ENCODE measurements around the gene ZMYM2. TPM values are rescaled to one million over a fixed set of nuclear protein-coding genes. Genes with fewer than 3 reads are reported as not detected.

Gene ZMYM2
- total and polyA plus RNA-seq, 2 of the 13 experiments (the other 11 are each of a cell fraction or from before 2014, with no cell fraction given): 22.4 to 40.8 TPM

- Histone ChIP-seq H3K79me2 (ENCODE audit: insufficient read depth, low read length) (no peaks in the 10 kb centered on the region), H3K27ac (ENCODE audit: extremely low read length, insufficient read depth, low read length) (peak overlapping the region; percentile 96), H4K20me1 (ENCODE audit: insufficient read depth, low read length) (no peaks in the 10 kb centered on the region), H3K9me3 (ENCODE audit: low read length) (no peaks in the 10 kb centered on the region), H2AFZ (ENCODE audit: low read length) (no peak overlapping the region), H3K27me3 (ENCODE audit: control insufficient read depth in 1 of 2, insufficient read depth in 2 of 2, low read length in 2 of 2) (no peaks in the 10 kb centered on the region), H3K4me2 (ENCODE audit: low read depth, low read length) (peak overlapping the region; percentile 88), H3K36me3 (replicated peaks in 1 of 2; ENCODE audit: control insufficient read depth in 1 of 2, insufficient read depth in 2 of 2, low read length in 2 of 2) (no peaks in the 10 kb centered on the region), H3K4me3 (replicated peaks in 1 of 3; ENCODE audit: insufficient read depth in 1 of 3, low read depth in 2 of 3, low read length in 3 of 3) (peak overlapping the region; percentile 74 to 83 (median 79)), H3K4me1 (ENCODE audit: insufficient read depth, low read length) (peaks cover 33% of the 10 kb centered on the region), H3K9ac (ENCODE audit: insufficient read depth, low read depth, low read length) (peak overlapping the region; percentile 86)
- BruUV-seq (replicated peaks): TSS peak; percentile 83
- ATAC-seq (peak; percentile 92), FAIRE-seq (peak; percentile 60), DNase-seq (ENCODE audit: low spot score) (peak; percentile 53)
- in situ Hi-C loops (cut with HindIII; ENCODE audit: extremely low pct_ligation_motif_present, low pct_unique_long_range_greater_than_20kb) (no loop called here), intact Hi-C loops (cut with micrococcal nuclease; ENCODE audit: unreplicated experiment) (loop anchor here (1.0 kb wide), 2 partner anchors 8 to 35 kb away; no protein-coding TSS in a partner anchor)
- ChIA-PET POLR2A (interaction anchor here (0.7 to 1.5 kb wide), 5 partner anchors 9 to 56 kb away, joined by 3 to 7 read pairs (median 3); no protein-coding TSS in a partner anchor), CTCF (ENCODE audit: low intra/inter-chr PET ratio, low total read pairs) (interaction anchor here (1.4 kb wide), 1 partner anchor 36 kb away, joined by 8 read pairs; no protein-coding TSS in a partner anchor)
- 0% methylated on average over 9 of the region's 82 CpGs for WGBS (ENCODE audit: low lambda C conversion rate)
- peak; percentile 46; the same call in 1 of the 2 replicates for TF ChIP-seq BCL6 (CRISPR knock-in tag; IDR thresholded peaks at IDR 0.05)
- TF ChIP-seq ZBTB39 (CRISPR knock-in tag; IDR thresholded peaks at IDR 0.05): 0 out of 2 replicates have a peak, but pooled peaks have one; percentile 19
- peak; percentile 7; the same call in 1 of the 2 replicates for TF ChIP-seq MTF2 (CRISPR knock-in tag; IDR thresholded peaks at IDR 0.05; ENCODE audit: borderline replicate concordance)
- no peak for TF ChIP-seq U2AF2 (IDR thresholded peaks at IDR 0.05; ENCODE audit: low read depth, low read length)
- peak; percentile 24; the same call in 1 of the 2 replicates for TF ChIP-seq HINFP (CRISPR knock-in tag; IDR thresholded peaks at IDR 0.05; ENCODE audit: low read depth)
- 0 out of 2 replicates have a peak, but pooled peaks have one; percentile 2 for TF ChIP-seq ISL2 (CRISPR knock-in tag; IDR thresholded peaks at IDR 0.05)
- no peak for TF ChIP-seq SALL2 (CRISPR knock-in tag; IDR thresholded peaks at IDR 0.05)
- TF ChIP-seq NCOR1 (IDR thresholded peaks at IDR 0.05; ENCODE audit: borderline replicate concordance, low read length): no peak
- TF ChIP-seq ZNF205 (CRISPR knock-in tag; IDR thresholded peaks at IDR 0.05): no peak
- TF ChIP-seq SP1 (IDR thresholded peaks at IDR 0.05): no peak
- TF ChIP-seq SP1 (CRISPR knock-in tag; IDR thresholded peaks at IDR 0.05): no peak
- no peak for TF ChIP-seq ZNF431 (CRISPR knock-in tag; IDR thresholded peaks at IDR 0.05; ENCODE audit: borderline replicate concordance, low read depth)
- peak; percentile 90 for TF ChIP-seq HIC2 (CRISPR knock-in tag; IDR thresholded peaks at IDR 0.05; ENCODE audit: low read depth)
- TF ChIP-seq PLSCR1 (CRISPR knock-in tag; IDR thresholded peaks at IDR 0.05; ENCODE audit: borderline replicate concordance): no peak
- TF ChIP-seq ZFX (CRISPR knock-in tag; IDR thresholded peaks at IDR 0.05; ENCODE audit: low read depth): peak; percentile 98
- no peak for TF ChIP-seq CHCHD3 (CRISPR knock-in tag; IDR thresholded peaks at IDR 0.05)
Observed at GRCh38 chr13:20127562-20128458, 169.3 kb downstream of the ZMYM2 start.
